ENCODE results near the gene EI24.

- no peak for TF ChIP-seq SPI1 (IDR thresholded peaks at IDR 0.05; ENCODE audit: borderline replicate concordance, low read depth)
- TF ChIP-seq CTCF (IDR thresholded peaks at IDR 0.05; ENCODE audit: insufficient read depth, low read length) = no peak
- TF ChIP-seq GABPA (IDR thresholded peaks at IDR 0.05; ENCODE audit: low read depth) = no peak
Observed at GRCh38 chr11:125588505-125588904, 19.2 kb downstream of the EI24 start.

All from HL-60 (cell line).